Measurements from ENCODE around the gene HK2. TPM values are rescaled to one million over a fixed set of nuclear protein-coding genes. Genes with fewer than 3 reads are reported as not detected.
"Not testable (repeated sequence)": the region's sequence is repeated elsewhere in the genome, so short reads cannot be mapped to it uniquely, and the experiment has no call there.

HK2 gene
- total RNA-seq, 1 donor from 2014 or later, result 19.0 TPM

GRCh38 chr2:74831693-74832530, 2.0 kb upstream of the HK2 start:
- no peaks in the 10 kb centered on the region for H3K9me3 ChIP-seq (replicated peaks)
- no peak overlapping the region for H3K4me3 ChIP-seq
- TF ChIP-seq CTCF (IDR thresholded peaks at IDR 0.05; ENCODE audit: borderline replicate concordance), result no peak
- H3K27me3 ChIP-seq (ENCODE audit: low read depth), result peaks cover 27% of the 10 kb centered on the region
- no peaks in the 10 kb centered on the region for H3K36me3 ChIP-seq
- DNase-seq, result no peak
- peaks cover 29% of the 10 kb centered on the region for H3K4me1 ChIP-seq
- intact Hi-C loops (cut with micrococcal nuclease), result no loop called here
- no peak overlapping the region for H3K27ac ChIP-seq (replicated peaks)

GRCh38 chr2:74834234-74834791, 386 bp downstream of the HK2 start:
- H3K4me3 ChIP-seq, result peak overlapping the region; percentile 81
- H3K4me1 ChIP-seq, result peaks cover 29% of the 10 kb centered on the region
- H3K9me3 ChIP-seq (replicated peaks); H3K36me3 ChIP-seq; intact Hi-C loops (cut with micrococcal nuclease): not testable (repeated sequence)
- peak overlapping the region; percentile 64 for H3K27ac ChIP-seq (replicated peaks)
- peak; percentile 31 for DNase-seq
- peaks cover 40% of the 10 kb centered on the region for H3K27me3 ChIP-seq (ENCODE audit: low read depth)

- peaks cover 43% of the 10 kb centered on the region for H3K27me3 ChIP-seq (ENCODE audit: low read depth)
These were observed 1.1 kb downstream of the HK2 start for GRCh38 chr2:74834792-74835755.

GRCh38 chr2:74835831-74836674, 2.1 kb downstream of the HK2 start:
- intact Hi-C loops (cut with micrococcal nuclease), result no loop called here
- peak; percentile 77 for TF ChIP-seq CTCF (IDR thresholded peaks at IDR 0.05; ENCODE audit: borderline replicate concordance)
- Histone ChIP-seq H3K36me3 (no peaks in the 10 kb centered on the region), H3K4me1 (peaks cover 29% of the 10 kb centered on the region), H3K4me3 (peak overlapping the region; percentile 81), H3K27ac (replicated peaks) (peak overlapping the region; percentile 64), H3K9me3 (replicated peaks) (no peaks in the 10 kb centered on the region), H3K27me3 (ENCODE audit: low read depth) (peaks cover 43% of the 10 kb centered on the region)
- no peak for DNase-seq

More at GRCh38 chr2:74834792-74835755, 1.1 kb downstream of the HK2 start:
- no peak for TF ChIP-seq CTCF (IDR thresholded peaks at IDR 0.05; ENCODE audit: borderline replicate concordance)
- Histone ChIP-seq H3K27ac (replicated peaks) (peak overlapping the region; percentile 64), H3K4me3 (peak overlapping the region; percentile 81), H3K9me3 (replicated peaks) (no peaks in the 10 kb centered on the region), H3K4me1 (peaks cover 29% of the 10 kb centered on the region), H3K36me3 (no peaks in the 10 kb centered on the region)
- intact Hi-C loops (cut with micrococcal nuclease), result no loop called here
- peak; percentile 27 for DNase-seq

GRCh38 chr2:74836675-74837401, 2.9 kb downstream of the HK2 start:
- Histone ChIP-seq H3K27ac (replicated peaks) (no peak overlapping the region), H3K27me3 (ENCODE audit: low read depth) (peaks cover 43% of the 10 kb centered on the region), H3K4me3 (no peak overlapping the region), H3K9me3 (replicated peaks) (no peaks in the 10 kb centered on the region), H3K36me3 (no peaks in the 10 kb centered on the region), H3K4me1 (peaks cover 33% of the 10 kb centered on the region)
- no peak for DNase-seq
- TF ChIP-seq CTCF (IDR thresholded peaks at IDR 0.05; ENCODE audit: borderline replicate concordance), result peak; percentile 11
- intact Hi-C loops (cut with micrococcal nuclease), result no loop called here
